T-helper 1 cell treated with Interleukin-12 subunit alpha and Interleukin-12 subunit beta and Interleukin-4 antibody, amounts not matched to agents 30 μg/mL and 1 μg/mL, for 36 hours (primary cell): ENCODE measurements around the gene CDKN1B.

Experiments used
- H3K27ac Mint-ChIP-seq: one replicate; pipeline ENCODE4 v1.8.0; 2021; ENCODE audit warnings: mild to moderate bottlenecking, mixed read lengths
- H3K27me3 Mint-ChIP-seq: one replicate; pipeline ENCODE4 v1.8.0; 2021; ENCODE audit warnings: low read depth, mixed read lengths
- H3K36me3 Mint-ChIP-seq: one replicate; pipeline ENCODE4 v1.8.0; 2021; ENCODE audit warnings: low read depth, mixed read lengths
- H3K4me1 Mint-ChIP-seq: one replicate; pipeline ENCODE4 v1.8.0; 2021; ENCODE audit warnings: low read depth, mixed read lengths
- H3K4me3 Mint-ChIP-seq: one replicate; pipeline ENCODE4 v1.8.0; 2021; ENCODE audit warnings: mild to moderate bottlenecking, moderate library complexity, mixed read lengths
- H3K9me3 Mint-ChIP-seq: one replicate; pipeline ENCODE4 v1.8.0; 2021; ENCODE audit warnings: mixed read lengths

CDKN1B gene

DNA sequence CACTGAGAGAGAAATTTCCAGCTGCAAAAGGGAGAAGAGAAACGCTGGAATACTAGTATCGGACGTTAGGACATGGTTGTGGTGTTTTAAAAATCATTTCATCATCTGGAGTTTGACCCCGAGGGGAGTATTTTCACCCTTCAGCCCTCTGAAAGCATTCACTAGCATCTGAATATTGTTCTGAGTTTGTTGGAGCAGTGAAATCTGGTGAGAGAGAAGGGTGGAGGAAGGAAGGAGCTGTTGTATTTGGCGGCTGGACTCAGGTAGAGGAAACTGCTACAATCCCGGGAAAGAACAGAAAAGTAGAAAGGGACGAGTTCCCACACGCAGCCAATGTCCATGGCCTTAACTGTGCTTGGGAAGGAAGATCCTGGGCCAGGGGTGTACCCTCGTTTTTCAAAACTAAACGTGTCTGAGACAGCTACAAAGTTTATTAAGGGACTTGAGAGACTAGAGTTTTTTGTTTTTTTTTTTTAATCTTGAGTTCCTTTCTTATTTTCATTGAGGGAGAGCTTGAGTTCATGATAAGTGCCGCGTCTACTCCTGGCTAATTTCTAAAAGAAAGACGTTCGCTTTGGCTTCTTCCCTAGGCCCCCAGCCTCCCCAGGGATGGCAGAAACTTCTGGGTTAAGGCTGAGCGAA is 896 bp upstream of the CDKN1B start:
- H3K27me3 Mint-ChIP-seq: no peaks in the 10 kb centered on the region
- peaks cover 57% of the 10 kb centered on the region for H3K4me1 Mint-ChIP-seq
- peak overlapping the region; percentile 91 for H3K4me3 Mint-ChIP-seq
- H3K9me3 Mint-ChIP-seq: no peaks in the 10 kb centered on the region
- peak overlapping the region; percentile 99 for H3K27ac Mint-ChIP-seq
- H3K36me3 Mint-ChIP-seq: peaks cover 47% of the 10 kb centered on the region

DNA sequence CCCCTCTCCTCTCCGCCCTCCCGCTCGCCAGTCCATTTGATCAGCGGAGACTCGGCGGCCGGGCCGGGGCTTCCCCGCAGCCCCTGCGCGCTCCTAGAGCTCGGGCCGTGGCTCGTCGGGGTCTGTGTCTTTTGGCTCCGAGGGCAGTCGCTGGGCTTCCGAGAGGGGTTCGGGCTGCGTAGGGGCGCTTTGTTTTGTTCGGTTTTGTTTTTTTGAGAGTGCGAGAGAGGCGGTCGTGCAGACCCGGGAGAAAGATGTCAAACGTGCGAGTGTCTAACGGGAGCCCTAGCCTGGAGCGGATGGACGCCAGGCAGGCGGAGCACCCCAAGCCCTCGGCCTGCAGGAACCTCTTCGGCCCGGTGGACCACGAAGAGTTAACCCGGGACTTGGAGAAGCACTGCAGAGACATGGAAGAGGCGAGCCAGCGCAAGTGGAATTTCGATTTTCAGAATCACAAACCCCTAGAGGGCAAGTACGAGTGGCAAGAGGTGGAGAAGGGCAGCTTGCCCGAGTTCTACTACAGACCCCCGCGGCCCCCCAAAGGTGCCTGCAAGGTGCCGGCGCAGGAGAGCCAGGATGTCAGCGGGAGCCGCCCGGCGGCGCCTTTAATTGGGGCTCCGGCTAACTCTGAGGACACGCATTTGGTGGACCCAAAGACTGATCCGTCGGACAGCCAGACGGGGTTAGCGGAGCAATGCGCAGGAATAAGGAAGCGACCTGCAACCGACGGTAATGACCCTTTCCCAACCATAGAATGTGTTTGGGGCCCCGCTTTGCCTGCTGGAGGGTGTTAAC is 615 bp downstream of the CDKN1B start:
- Mint-ChIP-seq H3K4me1 (peaks cover 55% of the 10 kb centered on the region), H3K27ac (peak overlapping the region; percentile 94), H3K36me3 (peaks cover 55% of the 10 kb centered on the region), H3K27me3 (no peaks in the 10 kb centered on the region), H3K9me3 (no peaks in the 10 kb centered on the region), H3K4me3 (peak overlapping the region; percentile 98)

DNA sequence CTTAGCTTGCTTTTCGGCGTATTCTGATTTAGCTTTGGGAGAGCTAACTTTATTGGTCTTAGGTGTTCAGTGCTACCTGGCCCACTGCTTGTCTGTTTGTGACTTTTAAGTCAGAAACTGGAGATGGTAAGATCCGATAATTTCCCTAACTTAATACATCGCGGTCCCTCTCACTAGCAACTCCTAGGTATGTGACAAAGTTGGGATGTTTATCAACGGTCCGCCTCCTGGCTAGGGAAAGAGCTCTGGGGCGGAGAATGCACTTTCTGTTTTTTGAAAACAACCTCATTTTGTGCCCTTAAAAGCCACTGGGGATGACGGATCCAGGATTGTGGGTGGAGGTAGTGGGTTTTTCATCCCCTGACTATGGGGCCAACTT is 1.2 kb downstream of the CDKN1B start:
- no peaks in the 10 kb centered on the region for H3K9me3 Mint-ChIP-seq
- peaks cover 56% of the 10 kb centered on the region for H3K36me3 Mint-ChIP-seq
- H3K27me3 Mint-ChIP-seq: no peaks in the 10 kb centered on the region
- H3K4me3 Mint-ChIP-seq: peak overlapping the region; percentile 98
- peak overlapping the region; percentile 94 for H3K27ac Mint-ChIP-seq
- peaks cover 50% of the 10 kb centered on the region for H3K4me1 Mint-ChIP-seq

DNA sequence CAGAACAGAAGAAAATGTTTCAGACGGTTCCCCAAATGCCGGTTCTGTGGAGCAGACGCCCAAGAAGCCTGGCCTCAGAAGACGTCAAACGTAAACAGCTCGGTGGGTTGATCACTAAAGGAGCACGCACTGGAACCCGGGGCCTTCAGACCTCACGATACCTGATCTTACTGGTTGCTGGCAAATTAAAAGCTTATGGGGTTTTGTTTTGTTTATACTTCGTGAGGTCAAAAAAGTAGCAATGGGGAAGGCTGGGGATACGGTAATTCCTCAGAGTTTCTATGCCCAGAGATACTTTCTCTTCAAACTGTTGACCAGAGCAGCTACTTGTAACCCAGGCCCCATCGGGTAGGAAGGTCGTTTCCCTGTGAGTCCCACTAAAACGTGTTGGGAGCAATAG is 1.7 kb downstream of the CDKN1B start:
- Mint-ChIP-seq H3K36me3 (peaks cover 58% of the 10 kb centered on the region), H3K27ac (peak overlapping the region; percentile 94), H3K4me1 (peaks cover 46% of the 10 kb centered on the region), H3K9me3 (no peaks in the 10 kb centered on the region), H3K27me3 (no peaks in the 10 kb centered on the region), H3K4me3 (peak overlapping the region; percentile 98)

DNA sequence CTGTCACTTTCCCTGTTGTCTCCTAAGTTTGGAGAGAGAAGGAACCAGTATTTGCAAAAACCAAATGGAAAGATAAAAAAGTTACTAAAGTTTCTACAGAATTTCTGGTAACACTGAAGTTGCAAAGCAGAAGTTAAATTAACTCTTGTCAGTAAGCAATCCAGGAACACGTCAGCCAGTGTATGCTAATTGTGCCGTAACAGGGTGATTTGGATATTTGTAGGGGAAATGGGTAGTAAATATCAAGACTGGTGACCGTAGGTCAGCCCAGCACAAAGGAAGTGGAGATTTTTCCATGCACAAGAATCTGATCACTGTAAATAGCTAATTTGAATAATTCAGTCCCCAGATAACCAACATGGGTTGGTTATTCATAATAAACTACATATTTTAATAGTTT is 2.3 kb downstream of the CDKN1B start:
- H3K36me3 Mint-ChIP-seq: peaks cover 58% of the 10 kb centered on the region
- peaks cover 40% of the 10 kb centered on the region for H3K4me1 Mint-ChIP-seq
- peak overlapping the region; percentile 98 for H3K4me3 Mint-ChIP-seq
- H3K27ac Mint-ChIP-seq: peak overlapping the region; percentile 94
- no peaks in the 10 kb centered on the region for H3K9me3 Mint-ChIP-seq
- no peaks in the 10 kb centered on the region for H3K27me3 Mint-ChIP-seq

DNA sequence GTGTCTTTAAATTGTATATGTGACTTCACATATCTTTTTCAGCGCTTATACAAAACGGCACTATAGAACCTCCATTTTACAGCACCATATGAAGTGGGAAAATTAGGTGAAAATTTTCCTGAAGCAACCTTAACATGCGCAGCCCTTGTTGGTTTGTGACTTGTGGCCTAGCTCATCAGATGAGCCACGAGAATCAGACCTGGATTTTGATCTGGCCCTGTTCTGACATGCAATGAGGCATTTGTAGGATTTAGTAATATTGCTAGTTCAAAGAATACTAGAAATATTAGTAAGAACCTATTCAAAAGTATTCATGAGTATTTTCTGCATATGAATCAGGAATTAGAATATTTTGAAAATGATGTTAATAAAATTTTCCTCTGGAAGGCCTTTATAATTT is 2.9 kb downstream of the CDKN1B start:
- Mint-ChIP-seq H3K9me3 (no peaks in the 10 kb centered on the region), H3K27me3 (no peaks in the 10 kb centered on the region), H3K4me3 (peak overlapping the region; percentile 98), H3K27ac (peak overlapping the region; percentile 94), H3K4me1 (peaks cover 34% of the 10 kb centered on the region), H3K36me3 (peaks cover 58% of the 10 kb centered on the region)

DNA sequence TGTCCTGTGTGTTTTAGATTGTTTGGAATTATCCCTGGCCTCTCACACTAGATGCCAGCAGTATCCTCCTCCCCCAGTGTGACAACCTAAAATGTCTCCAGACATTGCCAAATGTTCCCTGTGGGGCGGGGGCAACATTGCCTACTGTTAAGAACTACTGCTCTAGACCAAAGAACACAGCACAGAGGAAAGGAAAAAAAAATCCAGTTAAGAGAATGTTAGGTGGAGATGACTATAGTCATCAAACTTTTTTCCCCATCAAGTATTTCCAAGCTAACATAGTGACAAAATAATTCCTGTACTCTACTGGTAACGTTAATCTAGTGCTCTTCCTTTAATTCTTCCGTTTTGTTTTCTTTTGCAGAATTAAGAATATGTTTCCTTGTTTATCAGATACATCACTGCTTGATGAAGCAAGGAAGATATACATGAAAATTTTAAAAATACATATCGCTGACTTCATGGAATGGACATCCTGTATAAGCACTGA is 3.5 kb downstream of the CDKN1B start:
- Mint-ChIP-seq H3K4me1 (peaks cover 28% of the 10 kb centered on the region), H3K27me3 (no peaks in the 10 kb centered on the region), H3K36me3 (peaks cover 60% of the 10 kb centered on the region), H3K4me3 (peak overlapping the region; percentile 98), H3K9me3 (no peaks in the 10 kb centered on the region), H3K27ac (peak overlapping the region; percentile 94)

DNA sequence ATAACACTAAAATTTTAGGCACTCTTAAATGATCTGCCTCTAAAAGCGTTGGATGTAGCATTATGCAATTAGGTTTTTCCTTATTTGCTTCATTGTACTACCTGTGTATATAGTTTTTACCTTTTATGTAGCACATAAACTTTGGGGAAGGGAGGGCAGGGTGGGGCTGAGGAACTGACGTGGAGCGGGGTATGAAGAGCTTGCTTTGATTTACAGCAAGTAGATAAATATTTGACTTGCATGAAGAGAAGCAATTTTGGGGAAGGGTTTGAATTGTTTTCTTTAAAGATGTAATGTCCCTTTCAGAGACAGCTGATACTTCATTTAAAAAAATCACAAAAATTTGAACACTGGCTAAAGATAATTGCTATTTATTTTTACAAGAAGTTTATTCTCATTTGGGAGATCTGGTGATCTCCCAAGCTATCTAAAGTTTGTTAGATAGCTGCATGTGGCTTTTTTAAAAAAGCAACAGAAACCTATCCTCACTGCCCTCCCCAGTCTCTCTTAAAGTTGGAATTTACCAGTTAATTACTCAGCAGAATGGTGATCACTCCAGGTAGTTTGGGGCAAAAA is 4.1 kb downstream of the CDKN1B start:
- Mint-ChIP-seq H3K36me3 (peaks cover 62% of the 10 kb centered on the region), H3K27me3 (no peaks in the 10 kb centered on the region), H3K27ac (peak overlapping the region; percentile 94), H3K4me3 (peak overlapping the region; percentile 98), H3K4me1 (peaks cover 22% of the 10 kb centered on the region), H3K9me3 (no peaks in the 10 kb centered on the region)

DNA sequence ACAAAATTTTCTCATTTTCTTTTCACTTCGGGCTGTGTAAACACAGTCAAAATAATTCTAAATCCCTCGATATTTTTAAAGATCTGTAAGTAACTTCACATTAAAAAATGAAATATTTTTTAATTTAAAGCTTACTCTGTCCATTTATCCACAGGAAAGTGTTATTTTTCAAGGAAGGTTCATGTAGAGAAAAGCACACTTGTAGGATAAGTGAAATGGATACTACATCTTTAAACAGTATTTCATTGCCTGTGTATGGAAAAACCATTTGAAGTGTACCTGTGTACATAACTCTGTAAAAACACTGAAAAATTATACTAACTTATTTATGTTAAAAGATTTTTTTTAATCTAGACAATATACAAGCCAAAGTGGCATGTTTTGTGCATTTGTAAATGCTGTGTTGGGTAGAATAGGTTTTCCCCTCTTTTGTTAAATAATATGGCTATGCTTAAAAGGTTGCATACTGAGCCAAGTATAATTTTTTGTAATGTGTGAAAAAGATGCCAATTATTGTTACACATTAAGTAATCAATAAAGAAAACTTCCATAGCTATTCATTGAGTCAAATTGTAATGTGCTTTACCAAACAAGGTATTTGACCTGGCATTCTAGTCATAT is 4.8 kb downstream of the CDKN1B start:
- Mint-ChIP-seq H3K4me3 (peak overlapping the region; percentile 98), H3K9me3 (no peaks in the 10 kb centered on the region), H3K27ac (peak overlapping the region; percentile 98), H3K4me1 (peaks cover 26% of the 10 kb centered on the region), H3K36me3 (peaks cover 66% of the 10 kb centered on the region), H3K27me3 (no peaks in the 10 kb centered on the region)

DNA sequence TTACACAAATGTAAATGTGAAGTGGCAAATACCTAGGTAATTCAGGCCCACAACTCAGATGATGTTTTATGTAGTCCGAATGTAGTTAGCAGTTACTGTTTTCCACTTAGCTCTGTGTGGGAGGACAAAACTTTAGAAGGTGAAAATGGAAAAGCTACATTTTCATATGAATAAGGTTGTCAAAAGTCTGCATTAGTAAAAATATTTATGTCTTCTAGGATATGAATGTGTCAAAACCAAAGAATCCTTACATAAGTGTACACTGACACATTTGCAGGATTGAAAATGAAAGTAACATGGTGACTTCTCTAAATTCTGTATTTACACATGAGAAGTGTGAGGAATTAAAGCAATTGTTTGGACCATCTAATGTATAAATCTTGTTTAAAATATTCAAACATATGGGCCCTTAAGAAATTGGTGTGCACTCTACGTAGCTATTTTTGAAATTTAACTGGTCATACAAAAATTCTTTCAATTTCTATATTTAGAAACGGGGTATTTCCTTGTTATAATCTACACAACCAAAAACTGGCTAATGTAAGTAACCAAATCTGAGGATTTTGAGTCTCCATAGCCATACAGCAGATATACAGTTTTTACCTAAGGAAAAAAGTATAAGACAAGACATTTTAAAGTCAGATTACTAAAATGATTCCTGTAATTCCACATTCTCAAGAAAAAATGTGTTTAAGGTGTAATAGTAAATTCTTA is 5.4 kb downstream of the CDKN1B start:
- Mint-ChIP-seq H3K4me1 (peaks cover 28% of the 10 kb centered on the region), H3K36me3 (peaks cover 63% of the 10 kb centered on the region), H3K27ac (peak overlapping the region; percentile 98), H3K4me3 (peak overlapping the region; percentile 88), H3K27me3 (no peaks in the 10 kb centered on the region), H3K9me3 (no peaks in the 10 kb centered on the region)

DNA sequence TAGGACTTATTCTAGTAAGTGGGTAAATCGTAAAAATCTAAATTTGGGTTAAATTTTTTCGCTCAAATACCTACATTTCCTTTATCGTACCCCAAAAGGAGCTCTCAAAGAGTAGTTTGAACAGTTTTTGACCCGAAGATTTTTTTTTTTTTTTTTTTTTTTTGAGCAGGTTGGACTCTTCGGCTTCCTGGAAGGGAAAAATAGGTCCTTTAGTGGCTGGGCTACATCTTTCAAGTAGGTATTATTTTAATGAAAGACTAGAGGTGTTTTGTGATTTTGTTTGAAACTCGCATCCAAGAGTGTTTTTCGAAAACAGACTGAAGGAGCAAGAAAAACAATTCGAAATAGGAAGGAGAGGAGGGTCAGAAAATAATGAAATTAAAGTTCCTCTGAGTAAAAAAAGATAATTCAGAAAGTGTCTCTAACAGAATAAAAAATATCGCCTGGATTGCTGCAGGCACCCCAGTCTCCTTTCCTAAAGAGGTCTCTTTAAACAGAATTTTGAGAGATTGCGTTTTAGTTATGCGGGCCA is 6.0 kb downstream of the CDKN1B start:
- peak overlapping the region; percentile 88 for H3K4me3 Mint-ChIP-seq
- H3K9me3 Mint-ChIP-seq: no peaks in the 10 kb centered on the region
- no peaks in the 10 kb centered on the region for H3K27me3 Mint-ChIP-seq
- H3K4me1 Mint-ChIP-seq: peaks cover 32% of the 10 kb centered on the region
- H3K27ac Mint-ChIP-seq: peak overlapping the region; percentile 98
- peaks cover 57% of the 10 kb centered on the region for H3K36me3 Mint-ChIP-seq

DNA sequence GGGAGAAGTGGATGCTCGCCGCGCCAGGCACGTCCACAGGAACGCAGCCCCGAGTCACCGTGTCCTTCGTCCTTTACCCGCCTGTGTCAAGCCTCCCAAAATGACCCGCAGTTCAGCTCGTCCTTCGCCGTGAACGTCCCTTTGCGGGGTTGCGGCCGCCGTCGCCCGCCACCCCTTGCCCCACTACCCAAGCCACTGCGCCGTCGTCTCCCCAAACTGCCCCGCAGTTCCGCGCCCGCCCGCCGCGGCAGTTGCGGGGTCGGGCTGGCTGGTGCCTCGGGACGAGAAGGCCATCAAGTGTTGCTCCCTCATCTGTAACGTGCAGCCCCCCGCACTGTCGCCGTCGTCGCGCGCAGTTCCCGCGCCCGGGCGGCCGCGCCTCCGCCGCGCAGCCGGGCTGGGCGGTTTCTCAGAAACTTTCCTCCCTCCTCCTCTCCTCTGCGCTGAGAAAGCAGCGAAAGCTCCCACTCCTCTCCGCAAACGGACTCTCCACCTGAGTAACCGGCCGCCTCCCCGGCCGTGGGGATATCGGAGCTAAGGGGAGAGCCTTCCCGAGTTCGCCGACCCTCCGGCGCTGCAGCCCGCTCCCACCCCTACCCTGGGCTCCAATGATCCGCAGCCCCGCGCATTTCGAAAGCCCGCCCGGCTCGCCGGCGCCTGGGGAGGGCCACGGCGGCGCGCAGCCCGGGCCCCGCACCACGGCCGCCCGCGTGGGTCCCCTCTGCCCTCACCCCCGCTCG is 6.7 kb downstream of the CDKN1B start:
- peak overlapping the region; percentile 98 for H3K27ac Mint-ChIP-seq
- H3K27me3 Mint-ChIP-seq: no peaks in the 10 kb centered on the region
- no peaks in the 10 kb centered on the region for H3K9me3 Mint-ChIP-seq
- H3K4me1 Mint-ChIP-seq: peaks cover 38% of the 10 kb centered on the region
- H3K36me3 Mint-ChIP-seq: peaks cover 53% of the 10 kb centered on the region
- peak overlapping the region; percentile 88 for H3K4me3 Mint-ChIP-seq

DNA sequence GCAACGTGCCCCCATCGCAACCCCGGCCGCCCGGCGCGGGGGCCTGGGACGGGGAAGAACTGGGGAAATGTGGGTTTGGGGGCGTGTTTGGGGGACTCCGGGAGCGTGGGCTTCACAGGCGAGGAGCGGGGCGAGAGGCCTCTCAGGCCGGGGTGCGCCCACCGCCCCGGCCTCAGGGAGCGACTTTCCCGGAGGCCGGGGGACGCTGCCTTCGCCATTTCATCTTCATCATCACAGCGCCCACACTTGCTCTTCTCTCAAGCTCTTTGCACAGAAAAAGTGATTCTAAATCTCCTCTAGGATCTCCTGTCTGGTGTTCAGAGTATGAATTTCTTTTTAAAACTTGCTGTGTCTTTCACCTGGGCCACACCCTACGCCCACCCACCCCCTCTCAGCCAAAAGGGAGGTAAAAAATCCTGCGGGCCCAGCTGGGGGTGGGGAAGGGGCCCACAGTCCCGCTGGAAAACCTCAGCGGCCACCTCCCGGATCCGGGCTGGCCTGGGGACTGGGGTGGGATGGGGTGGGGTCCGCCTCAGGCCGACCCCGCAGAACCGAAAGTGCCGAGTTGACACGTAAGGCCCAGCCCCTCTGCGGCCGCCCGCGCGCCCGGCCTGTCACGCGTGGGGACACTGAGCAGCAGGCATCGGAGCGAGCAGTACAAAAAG is 7.4 kb downstream of the CDKN1B start:
- H3K27me3 Mint-ChIP-seq: no peaks in the 10 kb centered on the region
- peaks cover 46% of the 10 kb centered on the region for H3K36me3 Mint-ChIP-seq
- H3K9me3 Mint-ChIP-seq: no peaks in the 10 kb centered on the region
- H3K27ac Mint-ChIP-seq: peak overlapping the region; percentile 95
- H3K4me3 Mint-ChIP-seq: peak overlapping the region; percentile 85
- H3K4me1 Mint-ChIP-seq: peaks cover 42% of the 10 kb centered on the region
